Peyer's patch (tissue), 4 donors: ENCODE results near the gene OR5M8. TPM values are rescaled to one million over a fixed set of nuclear protein-coding genes. Genes with fewer than 3 reads are reported as not detected.
A peak's percentile ranks its signal among the peaks of the same experiment; 100 is the strongest.

ENCODE experiments used
- DNase-seq, 3 donors: peaks; one replicate each; pipeline ENCODE4 v3.0.0-alpha.2; 2017 to 2019
- H3K27ac ChIP-seq, 4 donors: fragments of 200-600 bp; sonication (generic); one replicate each; pipeline ENCODE4 v1.5.1; 2016 to 2019
- H3K27me3 ChIP-seq, 2 donors: fragments of 200-600 bp; sonication (generic); one replicate each; pipeline ENCODE4 v1.5.1; 2019
- H3K36me3 ChIP-seq, 3 donors: fragments of 200-600 bp; sonication (generic); one replicate each; pipeline ENCODE4 v1.5.1; 2016 to 2019
- H3K4me1 ChIP-seq, 4 donors: fragments of 200-600 bp; sonication (generic); one replicate each; pipeline ENCODE4 v1.5.1; 2016 to 2019
- H3K4me3 ChIP-seq, 4 donors: fragments of 200-600 bp; sonication (generic); 1 replicate in 3 of 4; 2 replicates in 1 of 4; pipeline ENCODE4 v1.5.1; 2016 to 2019; ENCODE audit warnings: mild to moderate bottlenecking in 1 of 4
- H3K9me3 ChIP-seq, 4 donors: fragments of 200-600 bp; sonication (generic); one replicate each; pipeline ENCODE4 v1.5.1; 2016 to 2019; ENCODE audit warnings: mild to moderate bottlenecking in 1 of 4
- POLR2A ChIP-seq, 2 donors: fragments of 450-650 bp; IDR thresholded peaks; one replicate each; pipeline ENCODE4 v1.5.1; 2017; ENCODE audit warnings: antibody characterized with exemption in 2 of 2, mild to moderate bottlenecking in 2 of 2, moderate library complexity in 2 of 2
- total RNA-seq, 4 donors: library from RNA; depleted of rRNA; stranded (reverse); fragments of >200 nt; gene quantifications; one replicate each; pipeline ENCODE4 v1.1.0, GENCODE V29; 2016
- TF ChIP-seq, protein P1 (sequence below), 6 experiments: fragments of 450-650 bp in 4 of 6; fragments of 200-600 bp in 2 of 6; sonication (generic) in 1 of 6; IDR thresholded peaks; one replicate each; pipeline ENCODE4 v1.5.1; 2017 to 2019; ENCODE audit warnings: antibody characterized with exemption in 6 of 6, mild to moderate bottlenecking in 3 of 6, moderate library complexity in 1 of 6

The OR5M8 gene
- not detected for total RNA-seq

DNA sequence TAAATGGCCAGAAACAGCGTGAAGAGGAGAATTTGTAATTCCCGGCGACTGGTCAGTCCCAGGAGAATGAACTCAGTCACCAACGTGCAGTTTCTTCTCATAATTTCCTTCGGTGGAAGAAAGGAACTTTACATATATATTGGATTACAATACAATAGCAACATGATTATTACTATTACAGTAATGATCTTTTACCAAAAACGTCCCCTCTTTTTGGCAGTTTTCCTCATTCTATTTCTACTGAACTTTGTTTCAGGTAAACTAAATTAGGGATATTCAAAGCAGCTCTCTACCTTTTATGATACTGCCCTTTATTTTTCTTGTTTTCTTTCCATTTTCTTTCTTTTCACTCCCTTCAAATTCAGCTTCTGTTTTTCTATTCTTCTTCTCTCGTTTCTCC, at the start of gene OR5M8:
TSS of gene OR5M8 (minus strand) at position 101 of the 400 bp plus-strand sequence. CDS start at position 101, 0 bp downstream.
- DNase-seq = no peak
- Histone ChIP-seq H3K4me3 (no peak within 1 kb of the TSS), H3K9me3 (no peaks in the 10 kb centered on the region), H3K27me3 (no peaks in the 10 kb centered on the region), H3K27ac (no peak within 1 kb of the TSS), H3K4me1 (no peaks in the 10 kb centered on the region), H3K36me3 (no peaks in the 10 kb centered on the region)
- TF ChIP-seq POLR2A (IDR thresholded peaks at IDR 0.05) = no peak
- TF ChIP-seq, protein P1, sequence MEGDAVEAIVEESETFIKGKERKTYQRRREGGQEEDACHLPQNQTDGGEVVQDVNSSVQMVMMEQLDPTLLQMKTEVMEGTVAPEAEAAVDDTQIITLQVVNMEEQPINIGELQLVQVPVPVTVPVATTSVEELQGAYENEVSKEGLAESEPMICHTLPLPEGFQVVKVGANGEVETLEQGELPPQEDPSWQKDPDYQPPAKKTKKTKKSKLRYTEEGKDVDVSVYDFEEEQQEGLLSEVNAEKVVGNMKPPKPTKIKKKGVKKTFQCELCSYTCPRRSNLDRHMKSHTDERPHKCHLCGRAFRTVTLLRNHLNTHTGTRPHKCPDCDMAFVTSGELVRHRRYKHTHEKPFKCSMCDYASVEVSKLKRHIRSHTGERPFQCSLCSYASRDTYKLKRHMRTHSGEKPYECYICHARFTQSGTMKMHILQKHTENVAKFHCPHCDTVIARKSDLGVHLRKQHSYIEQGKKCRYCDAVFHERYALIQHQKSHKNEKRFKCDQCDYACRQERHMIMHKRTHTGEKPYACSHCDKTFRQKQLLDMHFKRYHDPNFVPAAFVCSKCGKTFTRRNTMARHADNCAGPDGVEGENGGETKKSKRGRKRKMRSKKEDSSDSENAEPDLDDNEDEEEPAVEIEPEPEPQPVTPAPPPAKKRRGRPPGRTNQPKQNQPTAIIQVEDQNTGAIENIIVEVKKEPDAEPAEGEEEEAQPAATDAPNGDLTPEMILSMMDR (IDR thresholded peaks at IDR 0.05) = no peak

DNA sequence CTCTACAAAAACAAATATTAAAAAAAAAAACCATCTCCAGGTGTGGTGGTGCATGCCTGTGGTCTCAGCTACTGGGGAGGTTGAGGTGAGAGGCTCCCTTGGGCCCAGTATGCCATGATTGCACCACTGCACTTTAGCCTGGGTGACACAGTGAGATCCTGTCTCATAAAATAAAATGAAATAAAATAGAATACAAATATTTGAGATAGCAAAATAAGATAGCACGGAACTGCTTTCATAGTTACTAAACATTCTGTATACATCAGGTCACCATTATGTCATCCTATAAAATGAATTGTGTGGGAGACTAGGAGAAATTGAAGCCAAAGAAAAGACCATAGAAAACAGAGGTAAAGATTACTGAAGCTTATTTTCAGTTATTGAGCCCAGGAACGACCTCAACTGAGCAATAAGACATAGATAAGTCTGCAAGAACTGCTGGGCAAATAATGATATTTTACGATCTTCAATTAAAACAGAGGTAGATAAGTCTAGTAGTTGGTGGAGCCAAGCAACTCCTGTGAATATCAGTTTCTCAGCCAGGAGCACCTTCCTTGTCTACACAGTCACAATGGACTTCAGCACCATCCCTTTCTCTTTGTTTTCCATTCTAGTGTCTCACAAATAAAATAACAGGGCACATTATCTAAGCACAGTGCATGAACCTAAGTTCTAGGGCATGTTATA, 42.0 kb upstream of the OR5M8 start:
- TF ChIP-seq, protein P1 (IDR thresholded peaks at IDR 0.05) = no peak
- no peak for TF ChIP-seq POLR2A (IDR thresholded peaks at IDR 0.05)
- no peak for DNase-seq
- no peaks in the 10 kb centered on the region for H3K36me3 ChIP-seq
- no peak overlapping the region for H3K4me3 ChIP-seq
- H3K27me3 ChIP-seq = no peaks in the 10 kb centered on the region
- H3K27ac ChIP-seq = peak overlapping the region in 1 of 4 donors; percentile 59
- no peaks in the 10 kb centered on the region for H3K9me3 ChIP-seq
- no peaks in the 10 kb centered on the region for H3K4me1 ChIP-seq

GRCh38 chr11:56531856-56532255, 40.7 kb upstream of the OR5M8 start:
- TF ChIP-seq, protein P1 (IDR thresholded peaks at IDR 0.05) = no peak
- TF ChIP-seq POLR2A (IDR thresholded peaks at IDR 0.05) = no peak
- no peak overlapping the region for H3K4me3 ChIP-seq
- H3K27me3 ChIP-seq = no peaks in the 10 kb centered on the region
- no peaks in the 10 kb centered on the region for H3K9me3 ChIP-seq
- no peak for DNase-seq
- no peaks in the 10 kb centered on the region for H3K4me1 ChIP-seq
- H3K27ac ChIP-seq = no peak overlapping the region
- H3K36me3 ChIP-seq = no peaks in the 10 kb centered on the region

DNA sequence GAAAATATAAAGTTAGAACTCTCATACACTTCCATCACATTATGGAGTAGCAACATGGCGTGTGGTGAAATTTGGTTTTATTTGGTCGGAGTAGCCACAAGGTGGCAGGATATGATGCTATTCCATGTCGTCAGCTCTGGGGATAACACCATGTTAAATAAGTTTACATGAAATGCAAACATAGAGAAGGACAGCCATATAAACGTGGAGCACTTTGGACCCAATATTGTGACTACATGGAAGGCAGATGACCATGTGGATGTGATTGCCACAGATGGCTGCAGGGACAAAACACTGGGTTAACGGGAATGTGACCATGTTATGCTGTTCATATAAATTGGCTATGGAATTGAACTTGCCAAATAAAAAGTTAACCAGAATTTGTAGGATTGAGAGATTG, 30.8 kb upstream of the OR5M8 start:
- TF ChIP-seq, protein P1 (IDR thresholded peaks at IDR 0.05) = peak in 3 of 6 experiments; percentile 62 to 73 (median 65)
- no peak for TF ChIP-seq POLR2A (IDR thresholded peaks at IDR 0.05)
- Histone ChIP-seq H3K4me1 (no peaks in the 10 kb centered on the region), H3K27ac (no peak overlapping the region), H3K27me3 (no peaks in the 10 kb centered on the region), H3K4me3 (no peak overlapping the region), H3K9me3 (no peaks in the 10 kb centered on the region), H3K36me3 (no peaks in the 10 kb centered on the region)
- peak in 1 of 3 donors; percentile 53 for DNase-seq

GRCh38 chr11:56513280-56513679, 22.1 kb upstream of the OR5M8 start:
- no peak for DNase-seq
- no peaks in the 10 kb centered on the region for H3K9me3 ChIP-seq
- TF ChIP-seq POLR2A (IDR thresholded peaks at IDR 0.05) = no peak
- TF ChIP-seq, protein P1 (IDR thresholded peaks at IDR 0.05) = no peak
- no peaks in the 10 kb centered on the region for H3K27me3 ChIP-seq
- no peak overlapping the region for H3K4me3 ChIP-seq
- no peaks in the 10 kb centered on the region for H3K4me1 ChIP-seq
- no peak overlapping the region for H3K27ac ChIP-seq
- H3K36me3 ChIP-seq = no peaks in the 10 kb centered on the region
